Hematopoietic multipotent progenitor cell treated with erythropoietin and hydrocortisone succinate and interleukin-3 and kit ligand, for 4 days (in vitro differentiated cells): ENCODE results near the gene TENM4.

ENCODE experiments used
- DNase-seq: peaks from one replicate; pipeline ENCODE4 v3.0.0-alpha.2; 2015

TENM4 gene

DNA sequence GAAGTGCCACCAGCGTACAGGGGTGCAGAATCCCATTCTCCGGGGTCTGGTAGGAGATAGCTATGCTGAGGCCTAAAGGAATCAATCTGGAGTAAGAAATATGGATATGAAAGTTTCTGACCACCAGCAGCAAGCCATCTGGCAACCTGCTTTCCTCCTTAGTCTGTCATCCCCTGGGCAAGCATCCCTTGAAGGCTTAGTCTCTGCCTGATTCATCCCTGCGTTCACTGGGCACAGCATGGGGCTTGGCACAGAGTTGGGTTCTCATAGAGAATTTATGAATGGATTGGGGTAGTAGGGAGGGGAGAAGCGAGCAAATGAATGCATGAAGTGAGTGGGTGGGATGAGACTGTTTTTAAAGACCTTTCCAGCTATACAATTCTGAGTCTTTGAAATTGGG is 780.4 kb downstream of the TENM4 start:
- DNase-seq: no peak

DNA sequence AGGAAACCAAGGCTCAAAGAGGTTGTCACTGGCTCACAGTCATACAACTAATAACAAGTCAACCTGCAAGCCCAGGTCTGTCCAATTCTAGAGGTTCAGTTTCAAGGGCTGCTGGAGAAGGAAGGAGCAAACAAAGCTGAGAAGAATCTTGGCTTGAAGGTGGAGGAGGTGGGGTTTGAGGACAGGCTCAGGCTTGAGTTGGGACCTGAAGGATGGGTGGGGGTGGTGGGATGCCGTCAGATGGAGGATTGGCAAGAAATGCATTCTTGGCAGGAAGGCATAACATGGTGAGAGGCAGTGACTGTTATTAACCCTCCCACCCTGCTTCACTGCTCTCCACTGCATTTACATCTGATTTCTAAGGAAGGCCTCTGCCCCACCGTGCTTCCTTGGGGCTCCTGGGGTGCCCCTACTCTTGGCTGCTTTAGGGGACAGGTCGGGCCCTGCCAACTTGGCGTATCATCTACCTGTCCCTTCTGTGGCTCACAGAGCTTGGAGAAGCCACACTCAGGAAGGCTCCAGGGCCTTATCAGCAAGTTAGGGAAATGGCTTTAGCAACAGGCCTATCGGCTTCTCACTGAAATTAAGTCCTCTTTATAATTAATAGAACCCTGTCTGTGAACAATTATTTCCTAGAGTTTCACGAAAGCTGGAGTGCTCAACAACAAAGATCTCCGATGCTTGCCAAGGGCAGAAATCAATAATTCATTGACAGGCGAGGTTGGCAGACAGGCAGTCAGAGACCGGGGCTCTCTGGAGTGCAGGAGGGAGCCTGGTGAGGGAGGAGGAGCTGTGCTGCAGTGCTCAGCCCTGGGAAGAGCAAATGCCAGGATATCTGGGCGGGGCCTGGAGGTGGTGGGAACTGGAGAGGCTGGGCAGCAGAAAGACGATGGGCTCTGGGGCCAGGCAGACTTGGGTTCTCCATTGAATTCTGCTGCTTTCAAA is 781.2 kb downstream of the TENM4 start:
- DNase-seq: no peak

DNA sequence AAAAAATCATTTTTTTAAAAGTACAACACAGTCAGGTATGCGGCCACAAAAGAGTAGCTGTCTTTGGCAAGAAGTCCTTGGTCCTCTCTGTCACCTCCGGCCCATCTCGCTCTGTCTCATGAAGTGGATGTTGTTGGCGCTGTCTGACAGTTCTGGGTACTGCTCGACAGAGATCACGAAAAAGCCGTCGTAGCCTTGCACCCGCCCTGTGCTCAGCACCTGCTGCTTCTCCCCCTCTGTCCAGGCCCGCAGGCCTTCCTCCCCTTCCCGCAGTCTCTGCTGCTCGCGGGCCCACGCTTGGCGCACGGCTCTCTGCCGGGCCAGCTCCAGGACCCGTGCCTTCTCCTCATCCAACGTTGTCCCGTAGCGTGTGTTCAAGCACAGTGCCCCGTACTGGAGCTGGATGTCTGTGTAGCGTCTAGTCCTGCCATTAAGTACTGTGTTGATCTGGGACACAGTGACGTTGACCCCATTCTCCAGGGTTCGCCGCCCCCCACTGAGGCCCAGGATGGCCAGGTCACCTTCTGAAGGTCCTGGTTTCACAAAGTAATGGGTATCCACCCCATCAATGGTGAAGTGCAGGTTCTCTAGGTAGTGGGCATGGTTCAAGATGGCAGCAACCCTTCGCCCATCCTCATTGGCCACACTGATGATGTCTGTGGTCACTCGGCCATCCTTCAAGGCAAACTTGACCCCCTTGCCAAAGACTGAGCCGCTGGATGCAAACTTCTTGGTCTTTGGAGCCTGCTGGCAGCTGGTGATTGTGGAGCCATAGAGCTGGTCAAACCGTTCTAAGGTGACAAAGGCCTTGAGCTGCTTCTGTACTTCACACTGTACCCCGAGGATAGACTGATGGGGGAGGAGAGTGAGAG is 782.6 kb downstream of the TENM4 start:
- no peak for DNase-seq

DNA sequence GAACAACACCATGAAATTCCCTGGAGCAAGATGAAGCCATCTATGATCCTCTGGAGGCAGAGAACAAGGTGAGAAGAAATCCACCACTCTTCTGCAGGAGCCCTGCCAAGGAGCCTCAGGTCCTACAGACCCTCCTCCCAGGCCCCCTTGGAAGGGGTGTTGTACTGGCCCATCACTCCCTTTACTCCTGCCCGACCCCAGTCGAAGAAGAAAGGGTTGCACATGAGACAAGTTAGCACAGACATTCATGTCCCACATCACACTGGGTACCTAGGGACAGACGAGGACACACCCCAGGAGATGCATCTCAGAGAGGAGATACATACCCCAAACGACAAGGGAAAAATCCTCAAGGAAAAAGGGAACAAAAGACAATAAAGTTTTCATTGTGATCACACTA is 783.4 kb downstream of the TENM4 start:
- no peak for DNase-seq

DNA sequence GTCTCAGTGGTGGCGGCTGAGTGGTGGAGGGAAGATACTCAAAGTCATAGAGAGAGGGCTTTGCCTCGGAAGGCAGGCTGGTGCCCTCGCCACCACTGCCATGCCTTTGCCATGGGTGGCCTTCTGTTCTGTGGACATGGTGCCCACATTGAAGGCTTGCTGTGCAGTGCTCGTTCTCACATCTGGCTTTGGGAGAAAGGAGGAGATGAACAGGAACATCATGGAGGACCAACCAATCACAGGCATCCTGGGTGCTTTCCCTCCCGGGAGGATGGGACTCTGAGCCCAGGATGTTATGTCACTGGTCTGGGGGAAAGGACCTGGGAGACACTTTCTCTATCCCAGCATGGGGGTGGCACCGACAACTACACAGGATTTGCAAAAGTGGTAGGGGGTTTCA is 783.8 kb downstream of the TENM4 start:
- no peak for DNase-seq

DNA sequence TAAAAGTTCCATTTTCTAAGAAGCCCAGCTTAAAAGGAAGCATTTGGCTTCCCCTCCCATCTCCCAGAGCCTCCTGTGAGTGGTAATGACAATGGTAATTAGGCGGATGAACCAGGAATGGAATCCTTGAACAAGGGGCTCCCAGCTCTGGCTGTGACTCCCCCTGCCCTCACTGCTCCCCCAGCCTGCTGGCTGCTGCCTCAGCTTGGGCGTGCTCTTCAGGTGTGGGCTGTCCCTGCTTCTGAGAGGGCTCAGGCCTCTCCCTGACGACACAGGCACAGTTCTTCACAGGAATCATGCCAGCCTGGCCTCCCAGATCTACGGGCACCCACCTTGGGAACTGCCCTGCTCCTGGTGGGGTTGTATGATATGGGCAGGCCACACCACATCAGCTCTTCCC is 784.5 kb downstream of the TENM4 start:
- DNase-seq: no peak

DNA sequence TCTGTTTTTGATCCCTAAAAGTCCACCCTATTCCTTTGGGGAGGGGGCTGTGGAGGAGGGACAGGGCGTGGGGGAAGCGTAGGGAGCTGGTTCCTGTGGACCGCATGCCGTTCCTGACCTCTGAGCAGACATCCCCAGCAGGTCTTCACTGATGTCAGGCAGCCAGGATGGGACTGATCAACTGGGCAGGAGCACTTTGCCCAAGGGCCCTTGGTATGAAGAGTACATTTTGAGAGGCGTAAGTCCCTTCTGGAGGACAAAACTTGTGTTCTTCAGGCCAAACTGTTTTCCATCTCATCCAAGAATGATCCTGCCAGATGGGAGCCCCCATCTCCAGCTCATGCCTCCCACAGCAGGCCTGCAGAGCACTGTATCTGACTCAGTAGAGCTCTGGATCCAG is 785.3 kb downstream of the TENM4 start:
- no peak for DNase-seq

DNA sequence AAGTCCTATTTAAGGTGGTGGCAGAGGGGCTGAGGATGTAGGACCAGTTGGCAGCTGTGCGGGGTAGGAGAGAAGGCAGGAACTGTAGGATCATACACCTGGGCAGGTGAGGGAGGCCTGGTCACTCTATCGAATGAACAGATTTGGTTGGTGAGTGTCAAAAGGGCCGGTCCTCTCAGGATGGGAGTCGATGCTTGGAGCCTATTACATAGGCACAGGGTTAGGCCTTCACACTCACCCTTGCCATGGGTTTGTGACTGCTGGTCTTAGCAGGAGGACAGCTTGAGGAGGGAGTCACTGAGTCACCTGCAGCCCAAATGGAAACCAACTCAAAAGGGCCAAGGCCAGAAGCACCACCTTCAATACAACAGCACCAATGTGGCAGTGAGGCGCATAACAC is 786.0 kb downstream of the TENM4 start:
- no peak for DNase-seq

DNA sequence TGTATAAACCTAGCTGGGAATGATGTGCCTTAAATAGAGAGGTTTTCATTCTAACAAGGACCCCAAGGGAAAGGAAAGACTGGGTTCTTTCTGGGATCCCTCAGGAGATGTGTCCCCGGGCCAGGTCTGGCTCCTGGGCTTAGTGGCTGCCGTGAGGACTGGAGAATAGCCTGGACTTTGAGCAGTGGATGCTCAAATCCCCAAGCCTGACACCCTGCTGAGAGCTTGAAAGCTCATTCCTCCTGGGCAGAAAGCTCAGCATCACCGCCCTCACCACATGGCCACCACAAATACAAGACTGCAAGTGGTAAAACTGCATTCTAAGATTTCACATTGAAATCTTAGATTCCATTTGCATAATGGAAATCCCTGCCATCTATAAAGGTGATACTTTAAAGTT is 786.8 kb downstream of the TENM4 start:
- no peak for DNase-seq

DNA sequence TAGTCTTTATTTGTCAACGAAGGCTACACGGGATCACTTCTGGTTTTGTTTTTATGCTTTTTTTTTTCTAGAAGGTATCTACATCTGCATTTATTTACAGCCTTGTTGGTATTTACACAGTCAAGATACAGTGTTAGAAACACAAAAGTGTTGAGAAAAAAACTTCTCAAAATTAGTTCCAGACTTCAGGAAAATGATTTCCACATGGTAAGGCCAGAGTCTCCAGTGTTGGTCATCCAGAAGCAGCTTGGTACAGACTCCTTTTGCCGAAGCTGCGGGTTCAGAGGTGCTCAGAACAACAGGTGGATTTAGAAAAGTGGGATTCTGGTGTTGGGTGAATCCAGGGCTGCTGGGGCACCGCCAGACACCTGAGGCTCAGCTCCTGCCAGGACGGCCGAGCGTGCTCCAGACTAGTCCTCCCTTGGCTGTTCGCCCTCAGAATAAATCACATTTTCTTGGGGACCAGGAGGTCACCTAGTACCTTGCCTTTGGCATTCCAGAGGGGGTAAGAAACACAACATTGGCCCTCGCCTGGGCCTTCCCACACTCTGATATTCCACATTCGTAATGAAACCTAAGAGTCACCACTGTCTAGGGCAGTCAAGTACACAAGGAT is 787.4 kb downstream of the TENM4 start:
- no peak for DNase-seq

DNA sequence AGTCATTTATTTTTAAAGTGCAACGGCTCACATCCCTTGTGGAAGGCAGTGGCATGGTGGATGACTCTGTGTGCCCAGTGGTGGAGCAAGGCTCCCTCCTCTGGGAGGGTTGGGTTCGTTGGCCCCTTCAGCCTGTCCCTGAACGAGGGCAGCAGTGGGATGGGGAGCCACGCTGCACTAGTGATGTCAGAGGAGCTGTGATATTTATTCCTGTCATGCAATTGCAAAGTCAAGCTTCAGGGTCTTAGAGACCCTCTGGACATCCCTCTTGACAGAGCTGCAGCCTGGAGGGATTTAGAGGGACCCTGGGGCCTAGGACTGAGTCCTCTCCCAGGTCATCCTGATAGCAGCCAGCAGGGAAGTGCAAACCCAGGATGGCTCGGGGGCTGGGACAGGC is 788.0 kb downstream of the TENM4 start:
- no peak for DNase-seq

DNA sequence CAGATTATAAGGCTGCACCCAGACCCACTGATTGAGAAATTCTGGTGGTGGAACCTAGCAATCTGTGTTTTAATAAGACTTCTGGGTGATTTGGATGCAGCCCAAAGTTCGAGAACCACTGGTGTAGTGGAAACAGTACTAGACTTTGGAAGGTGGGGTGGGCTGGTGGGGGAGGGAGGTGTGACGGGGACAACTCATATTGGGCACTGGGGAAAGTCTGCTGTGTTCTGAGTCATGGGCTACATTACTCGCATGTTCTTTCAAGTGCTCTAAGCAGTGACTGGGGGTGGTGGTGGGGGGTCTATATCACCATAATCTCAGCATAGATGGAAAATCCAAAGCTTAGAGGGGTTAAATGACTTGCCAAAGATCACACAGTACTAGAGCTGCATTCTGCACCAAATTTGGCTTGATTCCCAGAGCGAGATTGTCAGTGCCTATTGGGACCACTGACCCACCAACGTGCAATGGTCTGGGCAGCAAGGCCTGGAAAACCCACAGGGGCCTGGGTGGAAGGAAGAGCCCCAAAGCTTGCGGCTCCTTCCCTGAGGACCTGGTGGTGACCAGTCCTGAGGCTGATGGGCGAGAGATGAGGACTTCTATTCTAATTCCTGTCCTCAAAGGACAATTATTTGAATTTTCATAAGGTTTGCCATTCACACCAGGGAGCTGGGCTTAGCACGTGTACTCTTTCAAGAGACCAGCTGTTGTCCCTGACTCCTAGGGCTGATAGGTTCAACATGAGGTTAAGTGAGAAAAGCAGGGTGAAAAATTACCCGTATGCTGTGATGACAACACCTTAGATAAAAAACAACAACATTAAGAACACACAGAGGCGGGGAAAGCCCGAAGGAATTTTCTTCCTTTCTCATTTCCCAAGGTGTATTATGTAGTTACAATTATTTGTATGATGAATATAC is 788.6 kb downstream of the TENM4 start:
- DNase-seq: no peak

DNA sequence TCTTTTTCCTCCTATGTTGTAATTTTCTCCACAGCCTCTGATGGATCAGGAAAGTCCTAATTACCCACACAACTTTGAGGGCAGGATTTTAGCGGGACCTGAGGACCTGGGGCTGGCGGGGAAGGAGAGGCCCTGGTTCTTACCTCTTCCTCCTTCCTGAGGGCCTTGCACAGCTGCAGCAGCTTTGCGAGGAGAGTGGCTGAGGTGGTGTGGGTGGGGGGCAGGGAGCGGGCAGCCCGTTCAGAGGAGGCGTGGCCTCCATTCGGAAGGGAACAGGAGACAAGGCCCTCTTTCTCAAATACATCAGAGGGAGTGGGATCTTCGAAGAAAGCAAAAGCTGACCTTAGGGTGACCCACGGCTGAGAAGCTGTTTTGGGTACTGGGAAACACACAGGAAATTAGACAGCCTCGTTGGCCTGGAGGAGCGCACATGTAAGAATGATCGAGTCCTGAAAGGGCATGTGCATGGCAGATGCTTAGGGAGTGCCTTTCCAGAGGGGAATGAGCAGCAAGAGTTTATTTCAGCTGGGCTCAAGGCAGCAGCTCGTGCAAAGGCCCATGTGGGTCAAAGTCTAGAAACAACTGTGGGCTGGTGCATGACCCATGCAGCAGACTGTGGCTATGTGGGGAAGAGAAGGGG is 789.6 kb downstream of the TENM4 start:
- no peak for DNase-seq

DNA sequence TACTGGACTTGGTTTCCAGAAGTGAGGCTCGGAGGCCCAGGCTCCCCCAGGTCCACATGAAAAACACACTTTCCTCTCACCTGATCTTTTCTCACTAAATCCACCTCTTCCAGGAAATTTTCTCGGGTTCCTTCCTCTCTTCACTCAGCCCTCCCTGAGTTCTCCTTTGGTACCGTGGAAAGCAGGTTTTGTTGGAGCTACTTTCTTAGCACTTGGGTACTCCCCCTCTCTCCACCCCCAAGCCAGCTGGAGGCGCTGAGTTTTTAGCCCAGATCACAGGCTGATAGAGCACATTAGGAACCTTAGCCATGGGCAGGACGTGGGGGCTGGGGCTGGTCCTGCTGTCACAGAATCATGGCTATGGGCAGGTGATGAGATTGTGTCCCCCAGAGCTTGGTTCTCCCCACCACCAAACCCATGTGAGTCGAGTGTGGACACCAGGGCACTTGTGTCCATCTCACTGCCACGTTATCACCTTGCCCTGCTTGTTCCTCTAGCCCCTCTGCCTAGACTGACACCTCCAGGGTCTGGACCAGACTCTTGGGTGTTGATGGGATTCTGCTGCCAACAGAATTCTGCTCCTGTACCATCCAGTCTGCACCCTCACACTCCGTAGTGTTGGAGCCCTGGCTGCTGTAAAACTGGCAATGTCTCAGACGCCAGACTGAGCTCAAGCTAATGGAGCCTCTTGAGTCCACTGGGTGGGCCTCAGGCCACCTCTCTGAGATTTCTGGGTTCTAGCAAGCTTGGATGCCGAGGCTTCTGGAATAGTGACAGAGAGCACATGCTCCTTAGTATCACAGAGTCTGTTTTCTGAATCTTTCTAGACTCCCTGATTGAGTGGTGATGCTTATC is 791.2 kb downstream of the TENM4 start:
- DNase-seq: no peak

DNA sequence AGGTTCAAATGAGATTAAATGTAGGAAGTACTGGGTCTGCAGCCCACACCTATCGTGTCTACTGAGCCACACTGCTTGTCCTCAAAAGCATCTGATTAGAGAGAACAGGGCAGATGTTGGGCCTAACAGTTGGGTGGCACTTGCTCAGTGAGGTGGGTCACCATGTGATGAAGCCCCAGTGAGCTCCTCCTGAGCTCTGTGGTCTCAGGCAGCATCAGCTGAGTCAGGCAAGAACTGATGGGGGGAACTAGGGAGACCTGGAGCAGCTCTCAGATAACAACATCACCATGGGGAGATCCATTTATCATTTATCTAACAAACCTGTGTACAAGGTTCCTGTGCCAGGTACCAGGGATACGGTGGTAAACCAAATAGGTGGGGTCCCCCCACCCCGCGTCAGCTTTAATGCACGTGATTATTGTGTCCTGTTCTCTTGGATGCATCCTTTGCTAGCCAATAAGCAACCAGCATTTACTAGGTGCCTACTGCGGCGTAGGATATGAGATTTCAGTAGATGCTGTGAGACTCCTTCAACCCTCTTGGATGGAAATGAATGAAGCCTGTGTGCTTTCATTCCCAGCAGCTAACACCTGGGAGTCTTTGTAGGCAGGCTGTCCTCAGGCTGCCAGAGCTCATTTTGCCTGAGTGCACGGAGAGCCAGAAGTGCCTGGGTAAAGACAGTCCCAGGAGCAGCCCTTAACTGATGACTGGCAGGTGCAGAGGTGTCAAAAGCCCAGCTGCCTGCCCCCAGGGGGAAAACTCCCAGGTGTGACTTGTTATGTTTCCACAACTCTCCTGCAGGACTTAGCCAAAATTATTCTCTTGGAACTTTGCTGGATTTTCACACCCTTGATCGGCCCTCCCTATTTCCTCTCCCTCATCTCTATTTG is 792.6 kb downstream of the TENM4 start:
- no peak for DNase-seq

DNA sequence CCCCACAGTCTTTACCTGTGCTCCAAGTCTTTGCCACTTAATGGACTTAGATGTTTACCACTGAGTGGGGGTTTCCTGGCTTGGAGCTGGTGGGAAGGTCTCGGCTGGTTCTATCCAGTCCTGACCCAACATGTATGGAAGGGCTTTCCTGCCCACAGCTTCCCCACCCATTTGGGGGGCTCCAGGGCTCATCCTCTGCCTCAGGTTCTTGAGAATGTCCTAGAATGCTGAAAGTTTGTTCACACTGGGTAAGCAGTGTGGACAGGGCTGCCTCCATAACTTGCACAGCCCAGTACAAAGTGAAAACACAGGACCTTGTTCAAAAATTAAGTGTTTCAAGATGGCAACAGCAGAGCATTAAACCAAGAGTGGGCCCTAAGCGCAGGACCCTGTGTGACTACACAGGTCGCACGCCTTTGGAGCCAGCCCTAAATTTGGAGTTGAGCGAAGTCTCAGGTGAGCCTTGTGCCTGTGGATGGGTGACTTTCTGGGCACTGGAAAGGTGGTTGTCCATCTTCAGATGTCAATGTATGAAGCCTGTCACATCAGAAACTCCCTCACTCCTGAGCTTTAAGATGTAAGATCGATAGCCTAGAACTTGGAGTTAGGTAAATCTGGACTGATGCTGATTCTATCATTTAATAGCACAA is 793.4 kb downstream of the TENM4 start:
- no peak for DNase-seq

DNA sequence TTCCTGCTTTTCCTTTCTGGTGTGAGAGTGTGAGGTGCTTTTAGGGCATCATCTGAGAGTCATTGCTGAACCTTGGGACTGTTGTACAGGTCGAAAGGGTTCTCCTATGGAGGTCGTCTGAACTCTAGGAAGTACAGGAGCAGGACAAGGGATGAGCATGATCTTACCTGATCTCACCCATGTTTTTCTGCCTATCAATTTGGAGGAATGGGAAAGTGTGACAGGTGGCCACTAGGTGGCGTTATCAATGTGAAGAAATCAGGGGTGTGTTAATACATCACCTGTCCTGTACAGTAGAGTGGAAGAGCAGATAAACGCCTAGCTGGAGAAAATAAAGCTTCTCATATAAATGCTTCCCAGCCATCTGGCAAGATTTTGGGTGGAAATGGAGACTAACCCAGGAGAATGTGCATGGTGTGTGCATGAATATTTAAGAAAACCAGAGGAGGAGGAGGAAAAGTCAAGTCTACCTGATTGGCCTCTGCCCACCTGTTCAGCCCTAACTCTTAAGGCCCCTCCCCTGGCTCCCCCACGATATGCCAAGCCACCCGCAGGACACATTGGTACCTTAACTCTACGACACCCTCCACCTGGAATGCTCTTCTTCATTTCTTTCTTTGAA is 794.2 kb downstream of the TENM4 start:
- DNase-seq: peak; percentile 60
